ENCODE data around the gene TMEM134.

TMEM134 gene

DNA sequence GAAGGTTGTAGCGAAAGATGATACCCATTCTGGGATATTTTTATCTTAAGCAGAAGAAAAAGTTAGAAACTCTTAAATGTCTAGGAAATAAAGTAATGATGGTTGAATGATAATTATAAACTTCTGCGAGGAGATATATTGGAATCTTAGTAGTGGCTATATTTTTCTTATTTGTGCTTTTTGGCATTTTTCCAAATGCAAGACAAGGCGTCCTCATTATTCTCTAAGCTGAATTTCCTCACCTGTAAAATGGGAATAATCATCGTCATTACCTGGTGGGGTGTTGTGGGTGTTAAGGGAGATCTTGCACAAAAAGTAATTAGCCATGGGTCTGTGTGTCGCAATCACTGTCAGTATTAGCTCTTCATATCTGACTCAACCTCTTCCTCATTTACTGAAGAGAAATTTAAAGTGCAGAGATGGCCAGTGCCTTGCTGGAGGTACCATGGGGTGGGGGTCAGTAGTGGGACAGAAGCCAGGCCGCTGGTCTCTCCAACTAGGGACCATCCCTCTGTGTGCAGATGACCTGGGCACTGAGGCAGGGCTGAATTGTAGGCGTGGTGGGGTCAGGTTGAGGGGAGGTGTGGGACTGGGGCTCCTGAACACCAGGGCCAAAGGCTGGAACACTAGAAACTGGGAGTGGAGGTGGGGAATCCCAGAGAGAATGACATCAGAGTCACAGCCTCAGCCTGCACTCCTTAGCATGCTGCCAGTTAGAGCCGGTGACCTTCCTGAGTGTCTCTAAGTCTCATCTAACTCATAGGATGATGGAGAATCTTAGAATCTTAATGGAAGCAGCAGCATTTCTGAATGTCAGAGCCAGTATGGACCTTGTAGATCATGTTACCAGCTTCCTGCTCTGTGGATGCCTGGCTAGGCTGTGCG lies 32.0 kb upstream of the TMEM134 start:
- H3K4me1 Mint-ChIP-seq: peaks cover 32% of the 10 kb centered on the region
- no peaks in the 10 kb centered on the region for H3K9me3 Mint-ChIP-seq
- peaks cover 16% of the 10 kb centered on the region for H3K36me3 Mint-ChIP-seq (ENCODE audit: low read depth)
- DNase-seq: no peak
- no peak overlapping the region for H3K4me3 Mint-ChIP-seq
- no peak overlapping the region for H3K27ac Mint-ChIP-seq
- TF ChIP-seq, protein P1, sequence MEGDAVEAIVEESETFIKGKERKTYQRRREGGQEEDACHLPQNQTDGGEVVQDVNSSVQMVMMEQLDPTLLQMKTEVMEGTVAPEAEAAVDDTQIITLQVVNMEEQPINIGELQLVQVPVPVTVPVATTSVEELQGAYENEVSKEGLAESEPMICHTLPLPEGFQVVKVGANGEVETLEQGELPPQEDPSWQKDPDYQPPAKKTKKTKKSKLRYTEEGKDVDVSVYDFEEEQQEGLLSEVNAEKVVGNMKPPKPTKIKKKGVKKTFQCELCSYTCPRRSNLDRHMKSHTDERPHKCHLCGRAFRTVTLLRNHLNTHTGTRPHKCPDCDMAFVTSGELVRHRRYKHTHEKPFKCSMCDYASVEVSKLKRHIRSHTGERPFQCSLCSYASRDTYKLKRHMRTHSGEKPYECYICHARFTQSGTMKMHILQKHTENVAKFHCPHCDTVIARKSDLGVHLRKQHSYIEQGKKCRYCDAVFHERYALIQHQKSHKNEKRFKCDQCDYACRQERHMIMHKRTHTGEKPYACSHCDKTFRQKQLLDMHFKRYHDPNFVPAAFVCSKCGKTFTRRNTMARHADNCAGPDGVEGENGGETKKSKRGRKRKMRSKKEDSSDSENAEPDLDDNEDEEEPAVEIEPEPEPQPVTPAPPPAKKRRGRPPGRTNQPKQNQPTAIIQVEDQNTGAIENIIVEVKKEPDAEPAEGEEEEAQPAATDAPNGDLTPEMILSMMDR (IDR thresholded peaks at IDR 0.05): no peak
- peaks cover 3% of the 10 kb centered on the region for H3K27me3 Mint-ChIP-seq (ENCODE audit: low read depth, poor library complexity)

DNA sequence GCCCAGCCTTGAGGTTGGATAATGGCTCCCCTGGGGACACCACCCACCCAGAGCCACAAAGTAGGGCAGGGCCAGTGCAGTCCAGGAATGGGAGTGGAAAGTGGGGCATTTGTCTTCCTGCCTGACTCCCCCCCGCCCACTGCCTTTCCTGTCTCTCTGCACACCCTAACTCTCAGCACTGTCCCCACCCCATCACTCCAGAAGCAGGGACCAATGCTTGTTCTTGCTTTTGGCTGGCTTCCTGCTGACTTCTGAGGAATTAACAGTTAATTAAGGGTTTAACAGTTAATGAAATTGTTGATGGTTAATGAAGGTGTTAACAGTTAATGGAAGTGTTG lies 31.4 kb upstream of the TMEM134 start:
- Mint-ChIP-seq H3K4me1 (peaks cover 28% of the 10 kb centered on the region), H3K36me3 (ENCODE audit: low read depth) (peaks cover 16% of the 10 kb centered on the region), H3K4me3 (no peak overlapping the region), H3K9me3 (no peaks in the 10 kb centered on the region), H3K27me3 (ENCODE audit: low read depth, poor library complexity) (peaks cover 3% of the 10 kb centered on the region), H3K27ac (no peak overlapping the region)
- TF ChIP-seq, protein P1 (IDR thresholded peaks at IDR 0.05): no peak
- DNase-seq: no peak

DNA sequence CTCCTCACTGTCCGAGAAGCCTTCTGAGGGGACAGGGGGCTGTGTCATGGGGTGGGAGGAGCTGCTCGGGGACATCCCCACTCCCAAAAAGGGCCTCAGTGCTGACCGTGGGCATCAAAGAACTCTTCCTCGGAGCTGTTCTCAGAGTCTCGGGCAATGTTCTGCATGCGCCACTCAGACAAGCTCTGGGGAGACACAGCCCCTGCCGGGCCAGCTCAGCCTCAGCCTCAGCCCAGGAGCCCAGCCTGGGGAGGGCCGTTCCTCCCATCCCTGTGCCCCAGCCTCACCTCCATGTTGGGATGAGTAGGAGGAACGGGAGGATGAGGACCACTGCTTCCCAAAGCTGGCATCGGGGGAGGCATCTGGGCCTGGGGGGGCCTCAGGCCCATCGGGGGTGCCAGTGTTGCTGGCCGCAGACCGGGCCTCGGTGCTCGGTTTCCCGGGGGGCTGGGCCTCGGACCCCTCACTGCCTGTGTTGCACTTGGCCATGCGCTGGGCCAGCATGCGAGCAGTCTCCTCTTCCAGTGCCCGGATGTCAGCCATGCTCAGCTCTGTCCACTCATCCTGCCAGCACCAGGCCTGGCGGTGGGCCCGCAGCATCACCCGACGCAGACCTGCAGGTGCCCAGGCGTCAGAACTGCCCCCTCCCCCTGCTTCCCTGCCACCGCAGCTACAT lies 30.9 kb upstream of the TMEM134 start:
- Mint-ChIP-seq H3K27ac (no peak overlapping the region), H3K36me3 (ENCODE audit: low read depth) (peaks cover 16% of the 10 kb centered on the region), H3K27me3 (ENCODE audit: low read depth, poor library complexity) (peaks cover 3% of the 10 kb centered on the region), H3K4me1 (peaks cover 26% of the 10 kb centered on the region), H3K9me3 (no peaks in the 10 kb centered on the region), H3K4me3 (no peak overlapping the region)
- TF ChIP-seq, protein P1 (IDR thresholded peaks at IDR 0.05): no peak
- DNase-seq: no peak

DNA sequence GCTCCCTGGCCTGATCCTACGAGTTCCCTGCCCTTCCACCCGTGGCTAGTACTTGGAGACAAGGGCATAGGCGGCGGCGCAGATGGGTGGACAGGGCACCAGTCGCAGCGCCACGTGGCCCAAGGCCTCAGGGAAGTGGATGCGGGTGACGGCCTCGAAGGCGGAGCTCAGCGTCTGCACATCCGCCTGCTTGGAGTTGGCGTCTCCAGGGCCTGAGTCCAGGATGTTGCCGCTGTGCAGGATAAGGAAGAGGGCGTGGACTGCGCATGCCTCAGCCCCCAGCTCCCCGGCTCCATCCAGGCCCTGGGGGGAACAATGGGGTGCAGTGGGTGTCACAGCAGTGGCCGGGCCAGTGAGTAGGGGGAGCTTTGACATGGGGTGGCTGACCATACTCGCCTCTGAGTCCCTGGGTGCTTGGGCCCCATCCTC lies 29.5 kb upstream of the TMEM134 start:
- peaks cover 23% of the 10 kb centered on the region for H3K4me1 Mint-ChIP-seq
- no peak for DNase-seq
- TF ChIP-seq, protein P1 (IDR thresholded peaks at IDR 0.05): no peak
- peaks cover 16% of the 10 kb centered on the region for H3K36me3 Mint-ChIP-seq (ENCODE audit: low read depth)
- no peak overlapping the region for H3K4me3 Mint-ChIP-seq
- no peak overlapping the region for H3K27ac Mint-ChIP-seq
- peaks cover 3% of the 10 kb centered on the region for H3K27me3 Mint-ChIP-seq (ENCODE audit: low read depth, poor library complexity)
- H3K9me3 Mint-ChIP-seq: no peaks in the 10 kb centered on the region

DNA sequence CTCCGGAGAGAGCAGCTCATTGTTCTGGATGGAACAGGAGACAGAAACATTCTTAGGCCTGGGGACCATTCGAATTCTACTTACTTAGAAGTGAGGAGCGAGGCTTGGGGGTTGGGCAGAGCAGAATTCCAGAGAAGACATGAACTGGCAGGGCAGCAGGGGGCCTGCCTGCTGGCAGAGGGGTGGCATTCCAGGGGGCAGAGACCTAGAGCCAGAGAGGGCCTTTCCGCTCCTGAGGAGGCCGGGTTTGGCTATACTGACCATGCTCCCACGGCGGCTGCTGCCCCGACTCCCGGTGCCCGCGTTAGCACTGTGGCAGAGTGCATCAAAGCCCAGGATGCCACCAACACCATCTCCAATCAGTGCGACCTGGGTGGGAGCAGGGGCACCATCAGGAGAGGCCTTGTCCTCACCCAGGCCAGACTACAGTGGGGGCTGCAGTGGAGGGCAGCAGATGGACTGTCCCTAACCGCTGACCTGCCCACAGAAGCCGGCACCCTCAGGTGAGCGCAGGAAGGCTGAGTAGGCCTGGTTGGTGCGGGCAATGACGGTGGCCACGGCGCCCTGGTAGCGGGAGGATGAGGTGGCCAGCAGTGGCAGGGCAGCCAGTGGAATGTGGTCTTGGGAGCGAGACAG lies 28.7 kb upstream of the TMEM134 start:
- peaks cover 15% of the 10 kb centered on the region for H3K4me1 Mint-ChIP-seq
- no peak overlapping the region for H3K4me3 Mint-ChIP-seq
- TF ChIP-seq, protein P1 (IDR thresholded peaks at IDR 0.05): no peak
- H3K36me3 Mint-ChIP-seq (ENCODE audit: low read depth): peaks cover 16% of the 10 kb centered on the region
- H3K9me3 Mint-ChIP-seq: no peaks in the 10 kb centered on the region
- H3K27me3 Mint-ChIP-seq (ENCODE audit: low read depth, poor library complexity): no peaks in the 10 kb centered on the region
- no peak for DNase-seq
- no peak overlapping the region for H3K27ac Mint-ChIP-seq
